Measurements from ENCODE around the gene SCLT1.

The SCLT1 gene

DNA sequence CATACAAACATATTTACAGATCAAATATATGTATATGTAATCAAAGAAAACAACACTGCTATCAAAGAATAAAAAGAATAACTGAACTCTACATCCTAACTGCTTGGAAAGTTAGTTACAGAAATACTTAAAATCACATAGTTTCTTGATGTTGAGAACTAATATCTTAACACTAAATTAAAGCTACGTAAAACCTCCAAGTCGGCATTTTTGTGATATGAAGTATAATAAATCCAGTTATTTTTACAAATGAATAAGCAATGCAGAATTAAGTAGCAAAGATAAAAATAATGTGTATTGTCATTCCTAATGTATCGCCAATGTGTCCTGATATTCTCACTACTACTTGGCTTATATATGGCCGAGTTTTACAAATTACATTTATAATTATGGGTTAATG is 215.4 kb downstream of the SCLT1 start:
- no peak overlapping the region for H2AFZ ChIP-seq (ENCODE audit: low read length)
- TF ChIP-seq EZH2phosphoT487 (IDR thresholded peaks at IDR 0.05; ENCODE audit: borderline replicate concordance) (no peak), CTCF (conservative IDR thresholded peaks at IDR 0.05; ENCODE audit: low read length) (no peak)
- H3K9me3 ChIP-seq (ENCODE audit: insufficient read depth, low read depth, low read length) = no peaks in the 10 kb centered on the region
- peaks cover 11% of the 10 kb centered on the region for H3K36me3 ChIP-seq (ENCODE audit: insufficient read depth, low read length)
- no peaks in the 10 kb centered on the region for H3K9me2 ChIP-seq (replicated peaks; ENCODE audit: low read depth, low read length)
- H3K27me3 ChIP-seq (ENCODE audit: insufficient read depth, low read length, poor library complexity, severe bottlenecking) = no peaks in the 10 kb centered on the region
- no peak overlapping the region for H3K4me3 ChIP-seq (ENCODE audit: low read length, poor library complexity, severe bottlenecking)
- H3K4me1 ChIP-seq (ENCODE audit: insufficient read depth, low read length, poor library complexity, severe bottlenecking) = no peaks in the 10 kb centered on the region
- H3K79me2 ChIP-seq (ENCODE audit: insufficient read depth, low read length) = no peaks in the 10 kb centered on the region
- H3K4me2 ChIP-seq (ENCODE audit: low read depth, low read length, poor library complexity, severe bottlenecking) = no peak overlapping the region
- no peaks in the 10 kb centered on the region for H3F3A ChIP-seq (ENCODE audit: low read depth)
- no peak overlapping the region for H3K9ac ChIP-seq (ENCODE audit: low read depth, low read length, poor library complexity, severe bottlenecking)
- H4K20me1 ChIP-seq (ENCODE audit: insufficient read depth, low read length, poor library complexity, severe bottlenecking) = no peaks in the 10 kb centered on the region

- Histone ChIP-seq H3K4me3 (ENCODE audit: low read length, poor library complexity, severe bottlenecking) (no peak overlapping the region), H3K4me1 (ENCODE audit: insufficient read depth, low read length, poor library complexity, severe bottlenecking) (no peaks in the 10 kb centered on the region), H3K36me3 (ENCODE audit: insufficient read depth, low read length) (peaks cover 25% of the 10 kb centered on the region), H3K27me3 (ENCODE audit: insufficient read depth, low read length, poor library complexity, severe bottlenecking) (no peaks in the 10 kb centered on the region), H3K9me3 (ENCODE audit: insufficient read depth, low read depth, low read length) (no peaks in the 10 kb centered on the region), H3K9ac (ENCODE audit: low read depth, low read length, poor library complexity, severe bottlenecking) (no peak overlapping the region), H3K9me2 (replicated peaks; ENCODE audit: low read depth, low read length) (no peaks in the 10 kb centered on the region), H3F3A (ENCODE audit: low read depth) (no peaks in the 10 kb centered on the region), H3K79me2 (ENCODE audit: insufficient read depth, low read length) (no peaks in the 10 kb centered on the region), H4K20me1 (ENCODE audit: insufficient read depth, low read length, poor library complexity, severe bottlenecking) (no peaks in the 10 kb centered on the region), H3K4me2 (ENCODE audit: low read depth, low read length, poor library complexity, severe bottlenecking) (no peak overlapping the region), H2AFZ (ENCODE audit: low read length) (no peak overlapping the region)
- no peak for TF ChIP-seq CTCF (conservative IDR thresholded peaks at IDR 0.05; ENCODE audit: low read length)
- TF ChIP-seq EZH2phosphoT487 (IDR thresholded peaks at IDR 0.05; ENCODE audit: borderline replicate concordance) = no peak
Measured at GRCh38 chr4:128876200-128876599, 217.1 kb downstream of the SCLT1 start.

DNA sequence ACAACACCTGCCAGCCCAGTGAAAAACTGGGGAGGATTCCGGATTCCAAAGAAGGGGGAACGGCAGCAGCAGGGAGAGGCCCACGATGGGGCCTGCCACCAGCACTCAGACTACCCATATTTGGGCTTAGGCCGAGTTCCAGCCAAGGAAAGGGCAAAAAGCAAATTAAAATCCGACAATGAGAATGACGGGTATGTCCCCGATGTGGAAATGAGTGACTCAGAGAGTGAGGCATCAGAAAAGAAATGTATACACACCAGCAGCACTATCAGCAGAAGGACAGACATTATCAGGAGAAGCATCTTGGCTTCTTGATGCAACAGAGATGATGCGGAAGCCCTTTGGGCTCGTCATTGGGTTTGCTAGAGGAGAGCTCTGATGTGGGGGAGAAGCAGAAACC is 221.4 kb downstream of the SCLT1 start:
- no peaks in the 10 kb centered on the region for H3K9me3 ChIP-seq (ENCODE audit: insufficient read depth, low read depth, low read length)
- H3K4me2 ChIP-seq (ENCODE audit: low read depth, low read length, poor library complexity, severe bottlenecking) = no peak overlapping the region
- no peak overlapping the region for H3K4me3 ChIP-seq (ENCODE audit: low read length, poor library complexity, severe bottlenecking)
- H3F3A ChIP-seq (ENCODE audit: low read depth) = no peaks in the 10 kb centered on the region
- H3K79me2 ChIP-seq (ENCODE audit: insufficient read depth, low read length) = no peaks in the 10 kb centered on the region
- TF ChIP-seq CTCF (conservative IDR thresholded peaks at IDR 0.05; ENCODE audit: low read length) (no peak), EZH2phosphoT487 (IDR thresholded peaks at IDR 0.05; ENCODE audit: borderline replicate concordance) (no peak)
- H3K4me1 ChIP-seq (ENCODE audit: insufficient read depth, low read length, poor library complexity, severe bottlenecking) = no peaks in the 10 kb centered on the region
- H3K9me2 ChIP-seq (replicated peaks; ENCODE audit: low read depth, low read length) = no peaks in the 10 kb centered on the region
- no peak overlapping the region for H3K9ac ChIP-seq (ENCODE audit: low read depth, low read length, poor library complexity, severe bottlenecking)
- H2AFZ ChIP-seq (ENCODE audit: low read length) = no peak overlapping the region
- H3K36me3 ChIP-seq (ENCODE audit: insufficient read depth, low read length) = peaks cover 60% of the 10 kb centered on the region
- no peaks in the 10 kb centered on the region for H4K20me1 ChIP-seq (ENCODE audit: insufficient read depth, low read length, poor library complexity, severe bottlenecking)
- no peaks in the 10 kb centered on the region for H3K27me3 ChIP-seq (ENCODE audit: insufficient read depth, low read length, poor library complexity, severe bottlenecking)

All from Loucy (cell line).